ENCODE results near the gene PLCH2.

The PLCH2 gene

DNA sequence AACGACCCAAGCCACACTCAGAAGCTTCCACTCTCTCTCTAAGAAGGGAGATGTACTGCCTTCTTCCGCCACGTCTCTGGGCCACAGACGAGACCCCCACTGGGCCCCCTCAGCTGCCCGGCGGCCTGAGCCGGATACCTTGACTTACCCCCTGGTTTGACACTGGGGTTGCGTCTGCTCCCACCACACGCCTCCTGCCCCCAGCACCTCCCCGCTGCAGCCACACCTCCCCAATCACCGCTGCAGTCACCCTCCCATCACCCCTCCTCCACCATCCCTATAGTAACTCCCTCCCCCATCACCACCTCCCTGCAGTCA is 39.6 kb downstream of the PLCH2 start:
- no peak for DNase-seq (ENCODE audit: low spot score)

DNA sequence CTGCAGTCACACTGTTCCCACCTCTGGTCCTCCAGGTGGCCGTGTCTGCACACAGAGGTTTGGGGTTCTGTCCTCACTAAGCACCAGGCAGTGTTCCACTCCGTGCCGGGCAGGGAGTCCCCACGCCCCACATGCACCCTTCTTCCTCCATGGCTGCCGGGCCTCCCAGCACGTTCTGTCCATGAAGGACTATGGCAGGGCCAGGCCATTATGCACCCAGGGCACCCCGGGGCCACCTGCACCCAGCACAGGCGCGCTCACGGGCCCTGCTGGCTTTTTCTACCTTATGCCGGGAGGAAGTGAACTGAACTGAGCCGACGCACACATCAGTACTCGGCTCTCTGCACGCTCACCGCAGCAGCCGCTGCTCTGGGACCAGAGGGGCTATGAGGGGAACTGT is 40.0 kb downstream of the PLCH2 start:
- DNase-seq (ENCODE audit: low spot score): no peak

DNA sequence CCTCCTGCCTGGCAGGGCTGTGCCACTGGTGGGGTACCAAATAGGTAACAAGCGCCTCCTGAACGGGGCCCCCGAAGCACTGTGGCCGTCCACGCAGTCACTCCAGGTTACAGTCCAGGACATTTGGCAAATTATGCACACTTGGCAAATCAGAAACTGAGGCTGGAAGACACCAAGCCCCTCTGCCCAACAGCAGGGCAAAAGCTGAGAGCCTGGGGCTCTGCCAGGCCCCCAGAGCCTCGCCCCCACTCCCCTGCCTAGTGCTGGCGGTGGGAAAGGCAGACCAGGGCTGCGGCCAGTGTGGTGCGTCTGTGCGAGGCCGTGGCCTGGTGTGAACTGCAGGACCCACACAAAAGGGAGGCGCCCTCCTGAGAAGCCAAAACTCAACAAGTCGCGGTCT is 40.9 kb downstream of the PLCH2 start:
- no peak for DNase-seq (ENCODE audit: low spot score)

DNA sequence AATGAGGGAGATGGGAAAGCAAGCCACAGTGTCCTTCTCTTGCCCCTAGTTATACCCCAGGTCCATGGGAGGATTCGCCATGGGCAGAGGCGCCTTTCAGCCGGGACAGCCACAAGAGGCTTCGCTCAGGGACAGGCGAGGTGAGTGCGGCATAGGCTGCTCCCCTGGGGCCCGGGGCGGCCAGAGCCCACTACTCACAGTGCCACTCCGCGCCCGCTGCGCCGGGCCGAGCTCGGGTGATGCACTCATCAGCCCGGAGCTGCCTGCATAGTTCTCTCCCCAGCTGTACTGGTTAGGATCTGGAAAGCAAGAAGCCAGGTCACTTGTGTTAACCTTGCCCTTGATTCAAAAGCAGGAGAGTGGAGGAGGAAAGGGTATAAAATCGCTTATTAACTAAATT is 41.9 kb downstream of the PLCH2 start:
- DNase-seq (ENCODE audit: low spot score): no peak

DNA sequence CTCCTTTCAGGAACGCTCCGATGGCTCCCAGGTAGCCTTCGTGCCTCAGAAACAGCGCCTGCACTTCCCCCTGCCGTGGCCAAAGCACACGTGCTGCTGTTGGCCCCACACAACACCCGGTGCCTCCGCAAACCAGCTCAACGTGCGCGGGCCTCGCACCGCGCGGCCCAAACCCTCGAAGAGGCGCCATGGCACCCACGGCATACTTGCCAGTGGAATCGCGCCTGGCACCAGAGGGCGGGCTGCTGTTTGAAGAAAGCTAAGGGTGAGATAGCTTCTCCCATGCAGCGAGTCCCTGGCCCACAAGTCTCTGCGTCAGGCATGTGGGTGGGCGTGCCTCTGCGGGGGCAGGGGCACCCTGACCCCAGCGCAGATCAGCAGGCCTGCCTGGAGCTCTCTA is 42.4 kb downstream of the PLCH2 start:
- no peak for DNase-seq (ENCODE audit: low spot score)

DNA sequence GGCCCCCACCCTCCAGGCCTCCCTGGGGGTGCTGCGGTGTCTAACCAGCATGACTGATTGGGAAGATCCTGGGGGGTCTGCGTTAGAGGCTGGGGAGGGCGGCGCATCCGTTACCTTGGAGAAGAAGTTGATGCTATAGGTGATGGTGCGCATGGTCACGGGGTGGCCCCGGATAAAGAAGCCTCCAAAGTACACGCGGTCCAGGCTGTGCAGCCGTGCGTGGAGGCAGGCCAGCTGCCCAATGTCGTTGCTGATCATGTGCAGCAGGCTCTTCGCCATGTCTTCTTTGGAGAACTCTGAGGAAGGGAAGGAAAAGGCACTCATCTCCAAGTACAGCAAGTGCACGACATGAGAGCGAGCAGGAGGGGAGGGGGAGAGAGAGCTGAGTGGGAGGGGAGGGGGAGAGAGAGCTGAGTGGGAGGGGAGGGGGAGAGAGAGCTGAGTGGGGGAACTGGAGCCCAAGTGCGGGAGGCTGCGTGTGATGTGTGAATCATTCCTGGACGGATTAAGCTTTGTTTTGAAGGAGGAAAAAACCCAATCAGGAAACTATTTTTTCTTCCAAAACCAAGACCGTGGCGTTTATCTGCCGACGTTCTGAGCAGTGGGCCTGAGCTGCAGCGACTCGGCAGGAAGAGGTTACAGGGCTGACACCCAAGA is 43.1 kb downstream of the PLCH2 start:
- no peak for DNase-seq (ENCODE audit: low spot score)

DNA sequence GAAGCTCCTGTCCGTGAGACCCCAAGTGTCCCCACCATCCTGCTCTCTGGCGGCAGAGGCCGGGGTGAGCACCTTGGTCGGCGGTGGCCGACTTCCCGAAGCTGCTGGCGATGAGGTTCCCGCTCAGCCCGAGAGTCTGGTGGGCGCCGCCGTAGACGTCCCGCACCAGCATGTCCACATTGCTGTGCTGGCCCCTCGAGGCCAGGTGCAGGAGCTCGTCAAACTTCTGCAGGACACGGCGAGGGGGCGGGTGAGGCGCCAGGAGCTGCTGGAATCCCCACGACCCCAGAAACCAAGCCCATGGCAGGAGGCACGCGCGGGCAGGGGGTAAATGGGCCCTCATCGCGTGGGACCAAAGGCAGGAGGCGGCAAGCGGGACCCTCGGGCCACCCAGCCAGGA is 43.6 kb downstream of the PLCH2 start:
- DNase-seq (ENCODE audit: low spot score): no peak

DNA sequence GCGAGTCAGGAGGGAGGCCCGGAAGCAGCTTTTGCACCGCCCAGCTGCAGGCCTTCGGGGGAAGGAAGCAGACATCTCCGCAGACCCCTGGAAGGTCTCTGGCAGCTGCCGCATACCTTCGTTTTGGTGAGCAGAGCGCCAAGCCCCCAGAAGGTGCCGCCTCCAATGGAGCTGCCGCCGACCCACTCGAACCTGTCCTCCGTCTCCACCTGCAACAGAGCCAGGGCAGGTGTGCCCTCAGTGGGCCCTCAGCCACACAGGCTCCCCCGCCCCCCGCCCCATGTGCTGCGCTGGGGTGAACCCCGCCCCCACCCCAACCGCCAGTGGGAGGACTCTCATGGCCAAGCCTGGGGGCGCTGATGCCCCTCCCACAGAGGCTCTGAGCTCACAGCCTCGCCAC is 44.1 kb downstream of the PLCH2 start:
- DNase-seq (ENCODE audit: low spot score): no peak

DNA sequence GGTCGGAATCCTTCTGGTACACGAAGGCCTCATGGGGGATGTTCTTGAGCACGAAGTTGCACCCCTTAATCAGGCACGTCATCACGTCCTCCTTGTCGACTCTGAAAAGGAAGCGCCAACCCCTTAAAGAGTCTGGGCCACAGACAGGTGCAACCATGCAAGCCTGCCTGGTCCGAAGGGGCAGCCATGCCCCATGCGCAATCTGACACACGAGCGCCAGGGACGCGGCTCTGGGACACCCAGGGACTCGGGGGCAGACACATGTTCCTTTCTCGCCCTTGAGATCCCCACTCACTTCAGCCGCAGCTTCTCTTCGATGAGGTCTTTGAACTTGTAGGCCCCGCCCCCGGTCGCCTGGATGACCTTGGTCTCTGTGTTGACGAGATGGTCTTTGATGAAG is 44.7 kb downstream of the PLCH2 start:
- DNase-seq (ENCODE audit: low spot score): no peak

DNA sequence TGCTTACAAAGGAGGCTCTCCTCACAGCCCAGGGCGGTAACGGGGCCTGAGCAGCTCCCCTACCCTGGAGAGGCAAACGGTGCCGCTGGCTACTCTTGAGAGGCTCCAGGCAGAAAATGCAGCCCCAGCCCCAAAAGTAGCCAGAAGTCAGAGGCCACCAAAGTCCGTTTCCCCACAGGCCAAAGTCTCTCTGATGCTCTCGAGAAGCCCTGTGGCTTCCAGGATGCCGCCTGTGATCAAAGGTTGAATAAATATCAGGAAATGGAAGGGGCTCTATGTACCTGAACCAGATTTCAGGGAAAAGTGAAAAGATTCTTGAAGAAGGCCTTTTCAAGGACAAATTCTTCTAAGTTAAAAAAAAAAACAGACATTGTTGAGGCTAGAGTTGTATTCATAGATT is 46.1 kb downstream of the PLCH2 start:
- no peak for DNase-seq (ENCODE audit: low spot score)

DNA sequence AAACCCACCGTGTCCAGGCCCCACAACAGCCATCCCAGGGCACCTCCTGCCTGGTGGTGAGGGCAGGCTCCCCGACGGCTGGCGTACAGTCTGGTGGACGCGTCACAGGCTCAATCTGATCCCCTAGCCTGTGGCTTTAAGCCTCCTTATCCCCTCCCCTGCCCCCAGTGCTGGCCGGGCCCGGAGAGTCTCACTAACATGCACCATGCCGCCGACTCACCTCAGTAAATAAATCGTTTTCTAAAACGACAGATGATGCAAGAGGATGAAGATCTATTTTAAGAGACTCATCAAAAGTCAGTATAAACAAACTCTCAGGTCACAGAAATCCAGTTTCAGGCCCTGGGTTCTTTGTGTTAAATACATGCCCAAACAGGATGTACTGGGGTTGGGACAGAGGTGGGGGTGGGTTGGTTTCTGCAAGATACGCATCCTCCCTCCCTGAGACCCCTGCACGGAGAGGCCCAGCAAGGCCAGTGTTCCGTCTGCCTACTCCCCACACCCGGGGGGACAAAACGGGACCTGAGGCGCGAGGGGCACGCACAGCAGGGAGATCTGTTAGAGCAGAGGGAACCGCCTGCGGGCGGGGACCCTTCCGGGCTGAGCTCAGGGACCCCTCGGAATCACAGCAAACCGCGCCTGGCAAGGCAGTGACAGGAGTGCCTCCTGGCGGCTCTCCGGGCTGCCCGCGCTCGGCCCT is 47.3 kb downstream of the PLCH2 start:
- no peak for DNase-seq (ENCODE audit: low spot score)

DNA sequence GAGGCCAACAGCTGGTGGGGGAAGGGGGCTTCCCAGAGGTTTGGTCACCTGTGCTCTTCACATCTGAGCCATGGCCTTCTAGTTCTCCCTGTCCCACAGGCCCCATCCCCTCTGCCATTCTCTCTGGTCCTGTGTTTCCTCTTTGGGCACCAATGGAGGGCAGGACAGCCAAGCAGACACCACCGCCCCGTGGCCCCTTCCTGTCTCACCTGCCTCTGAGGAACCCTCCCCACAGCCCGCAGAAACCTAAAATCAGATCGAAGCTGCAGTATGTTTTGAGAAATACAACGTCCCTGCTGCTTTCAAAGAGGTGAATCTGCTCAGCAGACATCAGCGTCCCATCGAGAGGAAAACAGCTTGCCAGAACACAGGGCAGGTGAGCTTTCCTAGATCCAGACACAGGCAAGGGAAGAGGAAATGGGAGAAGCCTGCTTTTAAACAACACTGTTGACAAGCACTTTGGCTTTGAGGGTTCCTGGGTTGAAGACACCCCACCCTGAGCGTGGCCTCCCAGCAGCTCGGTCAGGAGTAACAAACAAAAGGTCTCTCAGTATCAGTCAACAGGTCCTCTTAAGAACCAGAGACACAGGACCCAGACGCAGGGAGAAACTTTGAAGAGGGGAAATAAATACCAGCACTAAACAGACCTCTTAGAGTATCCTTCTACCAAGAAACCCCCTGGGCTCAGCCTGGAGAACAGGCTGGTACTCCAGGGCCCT is 48.0 kb downstream of the PLCH2 start:
- no peak for DNase-seq (ENCODE audit: low spot score)

DNA sequence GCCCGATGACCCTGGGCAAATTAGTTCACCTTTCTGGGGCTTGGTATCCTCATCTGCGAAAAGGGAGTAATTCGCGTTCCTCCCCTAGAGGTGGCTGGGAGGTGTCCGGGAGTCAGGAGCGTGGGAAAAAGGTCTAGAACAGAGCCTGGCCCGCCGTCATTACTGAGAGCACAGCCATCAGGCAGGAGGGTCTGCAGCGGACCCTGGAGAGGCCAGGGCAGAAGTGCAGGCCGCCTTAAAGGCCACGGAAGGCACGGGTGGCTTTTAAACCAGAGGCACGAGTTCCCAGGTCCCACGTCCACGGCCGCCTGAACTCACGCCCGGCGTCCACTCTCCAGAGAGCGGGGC is 49.5 kb downstream of the PLCH2 start:
- no peak for DNase-seq (ENCODE audit: low spot score)

DNA sequence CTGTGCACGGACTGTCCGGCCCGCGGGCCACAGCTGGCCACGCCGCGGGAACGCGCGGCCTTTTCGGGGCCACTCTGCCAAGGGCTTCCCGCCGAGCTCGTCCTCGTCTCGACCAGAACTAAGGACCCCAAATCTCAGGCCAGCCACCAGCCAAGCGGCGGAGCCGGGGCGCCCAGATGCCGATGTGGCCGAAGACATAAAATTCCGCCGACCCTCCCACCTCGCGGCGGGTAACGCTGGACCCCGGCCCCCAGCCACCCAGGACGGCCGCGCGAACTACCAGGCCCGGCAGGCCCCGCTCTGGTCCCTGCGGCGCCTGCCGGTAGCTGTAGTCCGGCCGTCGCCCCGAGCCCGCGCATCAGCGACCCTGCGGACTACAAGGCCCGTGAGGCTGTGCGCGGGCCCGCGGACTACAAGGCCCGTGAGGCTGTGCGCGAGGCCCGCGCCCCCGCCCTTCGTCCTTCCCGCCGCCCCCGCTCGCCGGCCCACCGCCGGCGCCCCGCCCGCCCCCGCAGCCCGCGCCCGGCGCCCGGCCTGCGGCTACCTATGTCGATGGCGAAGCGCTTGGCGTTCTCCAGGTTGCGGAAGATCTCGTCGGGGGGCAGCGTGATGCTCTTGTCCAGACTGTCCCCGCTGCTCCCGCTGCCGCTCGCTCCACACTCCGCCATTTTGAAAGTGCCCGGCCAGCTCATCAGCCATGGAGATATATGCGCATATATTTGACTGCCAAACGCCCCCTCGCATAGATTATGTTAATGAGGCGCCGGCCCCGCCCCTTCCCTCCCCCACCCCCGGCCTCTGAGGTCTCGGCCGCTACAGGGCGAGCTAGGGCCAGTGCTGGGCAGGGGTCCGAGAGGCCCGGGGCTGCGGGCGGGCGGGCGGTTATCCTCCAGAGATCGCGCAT is 50.1 kb downstream of the PLCH2 start, which contains the start of gene PANK4:
TSS of gene PANK4 (minus strand) at position 677 of the 904 bp plus-strand sequence. CDS start at position 668, 9 bp downstream.
- peak; percentile 93 for DNase-seq (ENCODE audit: low spot score)

DNA sequence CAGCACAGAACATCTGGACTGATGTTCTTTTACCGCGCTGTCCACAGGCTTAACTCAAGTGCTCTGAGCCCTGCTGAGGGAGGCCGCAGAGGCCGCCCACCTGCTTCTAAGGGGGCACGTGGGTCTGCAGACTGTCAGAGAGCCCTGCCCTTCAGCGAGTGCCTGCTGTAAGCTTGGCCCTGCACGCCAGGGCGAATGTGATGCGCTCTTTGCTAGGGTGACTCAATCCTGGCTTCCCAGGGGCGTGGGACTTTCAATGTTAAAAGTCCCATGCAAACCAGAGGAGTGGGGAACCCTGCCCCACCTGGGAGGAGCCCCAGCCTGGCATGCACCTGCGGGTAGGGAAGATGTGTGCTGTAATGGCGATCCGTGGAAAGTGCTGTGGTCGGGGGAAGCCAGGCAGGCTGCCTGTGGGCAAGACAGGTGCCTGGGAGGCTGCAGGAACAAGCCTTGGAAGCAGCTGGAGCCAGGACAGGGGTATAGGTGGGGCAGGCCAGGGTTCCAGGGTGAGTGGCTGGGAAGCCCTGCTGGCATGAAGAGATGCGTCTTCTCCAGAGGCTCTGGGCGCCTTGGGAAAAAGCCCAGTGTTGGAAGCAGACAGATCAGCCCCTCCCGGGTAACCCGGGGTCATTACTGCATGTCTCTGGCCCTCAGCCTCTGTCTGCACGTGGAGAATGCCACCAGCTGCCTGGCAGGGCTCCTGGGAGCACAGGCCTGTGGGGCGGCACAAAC is 50.9 kb downstream of the PLCH2 start:
- DNase-seq (ENCODE audit: low spot score): peak; percentile 72

DNA sequence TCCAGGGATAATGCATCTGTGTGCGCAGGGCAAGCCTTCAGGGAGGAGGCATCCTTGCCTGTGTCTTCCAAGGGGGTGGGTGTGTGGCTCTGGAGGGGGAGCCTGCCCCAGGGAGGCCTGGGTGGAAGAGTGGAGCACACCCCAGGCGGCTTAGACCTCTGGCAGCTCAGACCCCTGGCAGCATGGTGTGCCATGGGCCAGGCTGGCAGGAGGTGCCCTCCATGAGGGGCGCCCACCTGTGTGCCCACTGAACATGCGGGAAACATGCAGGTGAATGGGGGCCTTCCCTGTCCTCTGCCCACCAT is 51.4 kb downstream of the PLCH2 start:
- no peak for DNase-seq (ENCODE audit: low spot score)

DNA sequence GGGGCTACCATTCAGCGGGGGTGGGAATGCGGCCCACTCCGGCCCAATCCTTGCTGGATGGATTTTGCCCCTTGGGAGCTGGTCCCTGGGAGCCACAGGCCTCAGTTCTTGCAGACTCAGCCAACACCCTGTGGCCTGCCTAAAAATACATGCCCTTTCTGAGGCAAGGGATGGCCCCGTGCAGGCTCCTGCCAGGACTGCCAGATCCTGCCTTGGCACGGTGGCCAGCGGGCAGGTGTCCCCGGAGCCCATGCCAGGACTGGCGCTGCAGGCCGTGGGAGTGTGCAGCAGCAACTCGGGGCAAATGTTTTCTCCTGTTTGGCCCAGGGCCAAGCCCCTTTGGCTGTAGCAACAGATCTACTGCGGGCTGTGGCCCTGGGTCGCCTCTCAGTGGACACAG is 51.9 kb downstream of the PLCH2 start:
- no peak for DNase-seq (ENCODE audit: low spot score)

DNA sequence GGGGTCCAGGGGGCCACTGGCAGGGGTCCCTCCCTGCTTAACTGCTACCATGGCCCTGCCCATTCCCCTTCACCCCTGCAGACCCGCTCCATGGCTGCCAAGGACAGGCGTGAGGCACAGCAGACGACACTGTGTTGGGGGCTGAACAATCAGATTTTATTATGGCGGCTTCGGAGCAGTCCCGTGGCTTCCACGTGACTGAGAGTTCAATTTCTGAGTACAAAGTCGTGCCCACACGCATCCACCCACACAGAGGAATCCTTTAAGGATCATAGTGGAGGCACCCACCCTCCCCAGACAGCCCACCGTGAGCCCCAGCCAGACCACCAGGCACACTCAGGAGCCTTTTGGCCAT is 52.5 kb downstream of the PLCH2 start:
- no peak for DNase-seq (ENCODE audit: low spot score)

DNA sequence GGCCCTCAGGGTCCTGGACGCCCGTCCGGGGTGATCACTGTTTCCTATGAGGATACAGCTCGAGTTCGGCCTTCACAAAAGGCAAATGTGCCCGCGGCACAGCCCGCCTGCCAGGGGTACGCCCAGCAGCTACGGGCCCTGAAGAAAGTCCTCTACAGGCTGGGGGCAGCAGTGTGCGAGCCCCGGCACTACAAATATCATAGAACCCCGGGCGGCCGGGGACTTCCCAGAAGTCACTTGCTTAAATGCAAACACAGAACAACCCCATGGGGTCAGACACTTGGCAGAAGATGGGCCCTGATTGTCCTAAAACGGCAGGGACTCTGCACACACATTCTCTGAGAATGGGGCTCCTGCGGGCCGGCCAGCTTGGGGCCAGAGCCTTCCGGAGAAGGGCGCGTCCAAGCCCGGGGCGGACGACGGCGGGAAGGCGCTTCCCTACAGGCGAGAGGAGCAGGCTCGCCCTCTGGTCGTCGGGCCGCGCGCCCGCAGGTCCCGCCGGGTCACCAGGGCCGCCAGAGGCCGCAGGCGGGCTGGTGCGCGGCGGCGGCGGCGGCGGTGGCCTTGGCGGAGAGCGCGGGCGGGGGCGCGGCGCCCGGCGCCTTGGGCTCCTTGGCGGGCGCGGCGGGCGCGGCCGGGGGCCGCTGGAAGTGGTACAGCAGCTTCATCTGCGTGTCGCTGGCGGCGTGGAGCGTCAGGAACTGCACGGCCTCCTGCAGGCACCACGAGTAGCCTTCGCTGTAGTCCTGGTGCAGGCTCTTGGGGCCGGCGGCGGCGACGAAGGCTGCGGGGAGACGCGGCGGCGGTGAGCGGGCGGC is 53.1 kb downstream of the PLCH2 start:
- DNase-seq (ENCODE audit: low spot score): no peak

DNA sequence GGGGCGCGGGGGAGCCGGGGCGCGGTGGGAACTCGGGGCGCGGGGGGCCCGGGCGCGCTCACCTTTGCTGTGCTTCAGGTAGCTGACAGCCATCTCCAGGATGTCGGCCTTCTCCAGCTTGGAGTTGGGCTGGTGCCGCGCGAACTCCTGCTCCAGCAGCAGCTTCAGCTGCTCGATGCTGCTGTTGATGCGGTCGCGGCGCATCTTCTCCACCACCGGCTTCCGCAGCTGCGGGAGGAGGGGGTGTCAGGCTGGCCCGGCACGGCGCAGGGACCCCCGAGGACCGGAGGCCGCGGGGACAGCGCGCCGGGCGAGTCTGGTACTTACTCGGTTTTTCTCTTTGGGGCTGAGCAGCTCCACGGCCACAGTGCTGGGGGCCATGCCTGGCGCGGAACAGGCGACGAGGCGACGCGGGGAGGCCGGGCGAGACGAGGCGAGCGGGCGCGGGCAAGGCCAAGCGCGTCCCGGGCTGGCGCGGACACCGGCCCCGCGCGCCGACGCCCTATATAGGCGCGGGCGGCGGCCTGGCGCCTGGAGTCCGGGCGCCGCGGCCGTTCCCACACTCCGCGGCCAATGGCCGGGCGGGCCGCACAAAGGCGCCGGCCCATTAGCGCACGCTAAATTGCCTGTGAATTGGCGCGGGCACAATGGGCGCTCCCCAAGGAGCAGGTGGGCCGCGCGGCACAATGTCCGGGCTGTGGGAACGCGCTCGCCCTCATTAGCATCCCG is 53.9 kb downstream of the PLCH2 start, which contains the start of gene HES5:
TSS of gene HES5 (minus strand) at position 480 of the 729 bp plus-strand sequence. CDS start at position 381, 99 bp downstream.
- DNase-seq (ENCODE audit: low spot score): no peak

Measured in RKO (cell line).